GM23338 (cell line): ENCODE data around the gene TMEM59. TPM values are rescaled to one million over a fixed set of nuclear protein-coding genes. Genes with fewer than 3 reads are reported as not detected.
A peak's percentile ranks its signal among the peaks of the same experiment; 100 is the strongest.

Source experiments
- ATAC-seq: fragments of 200-7000 bp; cut with Tn5 transposase; 3 replicates; pipeline ENCODE4 v1.9.1; 2020
- DNase-seq: peaks from one replicate; pipeline ENCODE4 v3.0.0-alpha.2; 2015; ENCODE audit warnings: low spot score
- H2AFZ ChIP-seq: fragments of 200-600 bp; sonication (generic); 2 replicates; pipeline ENCODE4 v1.8.0; 2016; ENCODE audit warnings: antibody characterized with exemption, mild to moderate bottlenecking, moderate library complexity
- H3F3A ChIP-seq: fragments of 200-600 bp; sonication (generic); replicated peaks from 2 replicates; pipeline ENCODE4 v1.8.0; 2017; ENCODE audit warnings: antibody characterized with exemption, mixed run types, low read depth
- H3K27ac ChIP-seq: fragments of 200-600 bp; sonication (generic); 2 replicates; pipeline ENCODE4 v1.6.1; 2016; ENCODE audit warnings: low read depth
- H3K27me3 ChIP-seq: fragments of 200-600 bp; sonication (generic); 2 replicates; pipeline ENCODE4 v1.8.0; 2016; ENCODE audit warnings: mild to moderate bottlenecking, mixed run types, moderate library complexity; ENCODE audit not compliant: insufficient read depth
- H3K36me3 ChIP-seq: fragments of 200-600 bp; sonication (generic); 2 replicates; pipeline ENCODE4 v1.8.0; 2016; ENCODE audit warnings: mild to moderate bottlenecking; ENCODE audit not compliant: insufficient read depth
- H3K4me1 ChIP-seq: fragments of 200-600 bp; sonication (generic); 2 replicates; pipeline ENCODE4 v1.8.0; 2016; ENCODE audit warnings: mild to moderate bottlenecking, moderate library complexity; ENCODE audit not compliant: insufficient read depth
- H3K4me2 ChIP-seq: fragments of 200-600 bp; sonication (generic); 2 replicates; pipeline ENCODE4 v1.7.1; 2017; ENCODE audit warnings: mixed run types
- H3K4me3 ChIP-seq: fragments of 200-600 bp; sonication (generic); 2 replicates; pipeline ENCODE4 v1.6.1; 2016; ENCODE audit warnings: mixed run types
- H3K79me2 ChIP-seq: fragments of 200-600 bp; sonication (generic); replicated peaks from 2 replicates; pipeline ENCODE4 v1.8.0; 2017; ENCODE audit warnings: mild to moderate bottlenecking; ENCODE audit not compliant: insufficient read depth
- H3K9me2 ChIP-seq: fragments of 200-600 bp; sonication (generic); 2 replicates; pipeline ENCODE4 v1.8.0; 2017; ENCODE audit not compliant: insufficient read depth
- H4K20me1 ChIP-seq: fragments of 200-600 bp; sonication (generic); replicated peaks from 2 replicates; pipeline ENCODE4 v1.8.0; 2017; ENCODE audit warnings: mild to moderate bottlenecking; ENCODE audit not compliant: insufficient read depth
- H3K27ac Mint-ChIP-seq: 2 replicates; pipeline ENCODE4 v1.8.0; 2020; ENCODE audit warnings: inconsistent platforms, mild to moderate bottlenecking, moderate library complexity, mixed read lengths
- H3K27me3 Mint-ChIP-seq: 3 replicates; pipeline ENCODE4 v1.8.0; 2022; ENCODE audit warnings: low read depth, mild to moderate bottlenecking, moderate library complexity, mixed read lengths, inconsistent platforms; ENCODE audit not compliant: insufficient read depth, poor library complexity
- H3K36me3 Mint-ChIP-seq: 3 replicates; pipeline ENCODE4 v1.8.0; 2021; ENCODE audit warnings: low read depth, mild to moderate bottlenecking, inconsistent platforms, moderate library complexity, mixed read lengths
- H3K4me1 Mint-ChIP-seq: 3 replicates; pipeline ENCODE4 v1.8.0; 2020; ENCODE audit warnings: mild to moderate bottlenecking, inconsistent platforms, mixed read lengths
- H3K4me3 Mint-ChIP-seq: 3 replicates; pipeline ENCODE4 v1.8.0; 2021; ENCODE audit warnings: moderate library complexity, mild to moderate bottlenecking, inconsistent platforms, mixed read lengths
- H3K9me3 Mint-ChIP-seq: 3 replicates; pipeline ENCODE4 v1.8.0; 2020; ENCODE audit warnings: moderate library complexity, mild to moderate bottlenecking, inconsistent platforms, mixed read lengths
- CREB1 ChIP-seq: fragments of 250-450 bp; sonication (Bioruptor Pico); IDR thresholded peaks from 2 replicates; pipeline ENCODE4 v1.5.0; 2020; ENCODE audit warnings: low read depth, mild to moderate bottlenecking, moderate library complexity
- CTCF ChIP-seq, 2 experiments: fragments of 200-600 bp in 1 of 2; sonication (generic) in 1 of 2; conservative IDR thresholded peaks; 2 replicates each; pipeline versions ENCODE4 v1.5.1 to v1.6.1; 2016 to 2017; ENCODE audit warnings: antibody characterized with exemption in 2 of 2, low read depth in 2 of 2, mild to moderate bottlenecking in 2 of 2, moderate library complexity in 1 of 2
- ETS1 ChIP-seq: IDR thresholded peaks from 2 replicates; pipeline ENCODE4 v1.6.1; 2016; ENCODE audit warnings: antibody characterized with exemption
- JUNB ChIP-seq: IDR thresholded peaks from one replicate; pipeline ENCODE4 v1.6.1; 2016; ENCODE audit warnings: antibody characterized with exemption; ENCODE audit not compliant: unreplicated experiment
- NANOG ChIP-seq: IDR thresholded peaks from 2 replicates; pipeline ENCODE4 v1.6.1; 2016; ENCODE audit warnings: antibody characterized with exemption, borderline replicate concordance
- POLR2AphosphoS5 ChIP-seq: IDR thresholded peaks from 2 replicates; pipeline ENCODE4 v1.6.1; 2016; ENCODE audit warnings: antibody characterized with exemption, low read depth
- REST ChIP-seq: IDR thresholded peaks from one replicate; pipeline ENCODE4 v1.6.1; 2018; ENCODE audit warnings: antibody characterized with exemption; ENCODE audit not compliant: unreplicated experiment
- STAT1 ChIP-seq: IDR thresholded peaks from one replicate; pipeline ENCODE4 v1.6.1; 2016; ENCODE audit warnings: antibody characterized with exemption; ENCODE audit not compliant: unreplicated experiment
- ZNF114 ChIP-seq: fragments of 250-450 bp; sonication (Bioruptor Pico); IDR thresholded peaks from 2 replicates; pipeline ENCODE4 v1.5.0; 2020; ENCODE audit warnings: mild to moderate bottlenecking, moderate library complexity
- polyA plus RNA-seq: library from polyadenylated mRNA; unstranded; fragments of >200 nt; fragmentation: Nextera tagmentation; extraction: Ambion mirVana; gene quantifications from 2 replicates; pipeline ENCODE4 v1.2.1, GENCODE V29; 2016
- total RNA-seq: library from RNA; depleted of rRNA; stranded (reverse); fragments of >200 nt; shearing (Covaris generic); gene quantifications from 2 replicates; pipeline ENCODE4 v1.2.3, GENCODE V29; 2014

Gene TMEM59
- total and polyA plus RNA-seq, 2 experiments from 2014 or later = 81.9 to 132 TPM

- no peak; the same call in 2 of the 3 replicates for ATAC-seq
- Mint-ChIP-seq H3K9me3 (no peaks in the 10 kb centered on the region), H3K27ac (no peak overlapping the region; the same call in 1 of the 2 replicates), H3K27me3 (no peaks in the 10 kb centered on the region), H3K4me3 (peak overlapping the region; percentile 59), H3K36me3 (no peaks in the 10 kb centered on the region), H3K4me1 (peaks cover 26% of the 10 kb centered on the region)
- TF ChIP-seq REST = no peak
- TF ChIP-seq STAT1 = no peak
- TF ChIP-seq ETS1 = no peak
- TF ChIP-seq CREB1 (CRISPR knock-in tag) = no peak
- TF ChIP-seq CTCF (conservative IDR thresholded peaks at IDR 0.05; ENCODE audit: low read depth in 2 of 2) = no peak
- TF ChIP-seq JUNB = no peak
- TF ChIP-seq ZNF114 (CRISPR knock-in tag) = no peak
- TF ChIP-seq NANOG = no peak
- H2AFZ ChIP-seq = peak overlapping the region; percentile 75; the same call in 1 of the 2 replicates
- peak overlapping the region; percentile 74 for H3K4me2 ChIP-seq
- H3K79me2 ChIP-seq = no peaks in the 10 kb centered on the region
- H3K4me1 ChIP-seq = peaks cover 15% of the 10 kb centered on the region
- H3K27ac ChIP-seq = no peak overlapping the region
- H3K4me3 ChIP-seq = peak overlapping the region; percentile 33
- H3K36me3 ChIP-seq = no peaks in the 10 kb centered on the region
- no peaks in the 10 kb centered on the region for H3K27me3 ChIP-seq
- no peaks in the 10 kb centered on the region for H4K20me1 ChIP-seq
- no peaks in the 10 kb centered on the region for H3F3A ChIP-seq
- DNase-seq = no peak
- no peaks in the 10 kb centered on the region for H3K9me2 ChIP-seq
Observed at GRCh38 chr1:53982763-53983104, 70.3 kb downstream of the TMEM59 start.

DNA sequence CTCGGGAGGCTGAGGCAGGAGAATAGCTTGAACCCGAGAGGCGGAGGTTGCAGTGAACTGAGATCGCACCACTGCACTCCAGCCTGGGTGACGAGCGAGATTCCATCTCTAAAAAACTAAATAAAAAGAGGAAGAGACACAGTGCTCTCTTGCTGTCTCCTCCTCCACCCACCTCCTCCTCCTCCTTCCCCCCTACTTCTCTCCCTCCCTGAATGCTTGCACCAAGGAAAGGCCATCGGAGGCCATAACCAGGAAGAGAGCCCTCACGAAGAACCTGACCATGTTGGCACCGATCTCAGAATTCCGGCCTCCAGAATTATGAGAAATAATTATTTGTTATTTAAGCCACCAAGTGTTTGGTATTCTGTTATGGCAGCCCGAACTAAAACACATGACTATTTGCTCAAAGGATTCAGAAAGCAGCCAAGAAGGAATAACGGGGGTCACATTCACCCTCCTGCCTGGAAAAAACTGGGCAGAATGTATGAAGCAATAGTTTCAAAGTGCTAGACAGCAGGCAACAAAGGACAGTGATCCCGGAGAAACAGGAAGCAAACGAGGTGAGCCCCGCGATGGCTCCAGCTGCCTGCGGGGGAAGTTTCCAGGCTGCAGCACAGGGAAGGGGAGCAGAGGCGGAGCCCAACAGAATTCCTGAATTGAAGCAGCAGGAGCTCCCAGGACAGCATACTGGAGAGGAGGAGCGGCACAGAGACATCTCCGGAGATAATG, 70.8 kb downstream of the TMEM59 start:
- no peaks in the 10 kb centered on the region for H3K36me3 ChIP-seq
- no peaks in the 10 kb centered on the region for H4K20me1 ChIP-seq
- Mint-ChIP-seq H3K9me3 (no peaks in the 10 kb centered on the region), H3K4me1 (peaks cover 26% of the 10 kb centered on the region), H3K36me3 (no peaks in the 10 kb centered on the region), H3K27me3 (no peaks in the 10 kb centered on the region), H3K4me3 (peak overlapping the region; percentile 59), H3K27ac (peak overlapping the region; percentile 28)
- H3K4me3 ChIP-seq = peak overlapping the region; percentile 33
- no peaks in the 10 kb centered on the region for H3F3A ChIP-seq
- ATAC-seq (peak; percentile 97), DNase-seq (peak; percentile 90)
- H3K27me3 ChIP-seq = no peaks in the 10 kb centered on the region
- no peaks in the 10 kb centered on the region for H3K9me2 ChIP-seq
- H3K79me2 ChIP-seq = no peaks in the 10 kb centered on the region
- TF ChIP-seq STAT1 (no peak), POLR2AphosphoS5 (0 out of 2 replicates have a peak, but pooled peaks have one; percentile 31)
- peak overlapping the region; percentile 84; the same call in 1 of the 2 replicates for H2AFZ ChIP-seq
- H3K27ac ChIP-seq = no peak overlapping the region; the same call in 1 of the 2 replicates
- H3K4me1 ChIP-seq = peaks cover 15% of the 10 kb centered on the region
- peak overlapping the region; percentile 74 for H3K4me2 ChIP-seq
